Measurements from ENCODE around the gene EXOC6B. TPM values are rescaled to one million over a fixed set of nuclear protein-coding genes. Genes with fewer than 3 reads are reported as not detected.

Gene EXOC6B
- total RNA-seq, 1 experiment from 2014 or later, result 40.1 TPM

GRCh38 chr2:72727356-72727755 is 98.5 kb downstream of the EXOC6B start:
- Mint-ChIP-seq H3K4me3 (no peak overlapping the region), H3K36me3 (ENCODE audit: insufficient read depth in 1 of 3, low read depth in 3 of 3) (no peaks in the 10 kb centered on the region), H3K9me3 (no peaks in the 10 kb centered on the region), H3K27me3 (ENCODE audit: low read depth) (no peaks in the 10 kb centered on the region), H3K4me1 (peaks cover 3 to 7% of the 10 kb centered on the region in 2 experiments; a peak in 2 of 4 replicates), H3K27ac (no peak overlapping the region)
- Histone ChIP-seq H3K56ac (ENCODE audit: insufficient read length, low read depth, low read length) (no peak overlapping the region), H3K27ac (ENCODE audit: insufficient read length, low read depth, low read length) (no peak overlapping the region), H2AFZ (ENCODE audit: low read length) (no peak overlapping the region), H2AK5ac (ENCODE audit: insufficient read length, low read length) (no peak overlapping the region), H3K23me2 (ENCODE audit: insufficient read length, low read depth, low read length, poor library complexity, severe bottlenecking) (no peaks in the 10 kb centered on the region), H3K27me3 (ENCODE audit: insufficient read depth, low read length) (no peaks in the 10 kb centered on the region), H4K8ac (replicated peaks; ENCODE audit: insufficient read length, low read depth, low read length) (no peak overlapping the region), H2BK120ac (ENCODE audit: low read depth, low read length, poor library complexity, severe bottlenecking) (no peak overlapping the region), H2BK20ac (ENCODE audit: low read depth, low read length, poor library complexity, severe bottlenecking) (no peak overlapping the region), H3T11ph (ENCODE audit: low read length) (no peak overlapping the region), H3K9ac (ENCODE audit: extremely low read depth, insufficient read length, low read length) (no peak overlapping the region), H3K4ac (ENCODE audit: low read depth, low read length) (no peak overlapping the region), H3K4me2 (ENCODE audit: insufficient read depth, insufficient read length, low read length) (no peak overlapping the region), H3K4me1 (ENCODE audit: insufficient read depth, low read length) (no peaks in the 10 kb centered on the region), H4K91ac (ENCODE audit: insufficient read length, low read depth, low read length) (no peak overlapping the region), H3K14ac (ENCODE audit: insufficient read depth, low read length) (no peak overlapping the region), H3K79me2 (ENCODE audit: insufficient read depth, low read length) (peaks cover 2% of the 10 kb centered on the region; the same call in 1 of the 2 replicates), H3K79me1 (ENCODE audit: insufficient read depth, low read depth, low read length, poor library complexity, severe bottlenecking) (no peaks in the 10 kb centered on the region), H2BK5ac (ENCODE audit: insufficient read length, low read length) (no peak overlapping the region), H3K18ac (ENCODE audit: insufficient read length, low read depth, low read length) (no peak overlapping the region), H2BK15ac (ENCODE audit: low read depth, low read length) (no peak overlapping the region), H3K9me3 (ENCODE audit: control insufficient read depth, low read depth, low read length) (no peaks in the 10 kb centered on the region), H3K23ac (ENCODE audit: insufficient read length, low read depth, low read length) (no peak overlapping the region), H2BK12ac (ENCODE audit: insufficient read length, low read depth, low read length) (no peak overlapping the region), H4K5ac (ENCODE audit: insufficient read length, low read depth, low read length) (no peak overlapping the region), H4K20me1 (ENCODE audit: control insufficient read depth, insufficient read depth, insufficient read length) (no peaks in the 10 kb centered on the region)
- WGBS (ENCODE audit: extremely low coverage, insufficient read length, low lambda C conversion rate), result no CpG with 5 or more reads among the region's 4 CpGs
- TF ChIP-seq CTCF (conservative IDR thresholded peaks at IDR 0.05), result no peak
- DNase-seq, result no peak
